Jurkat, Clone E6-1 (cell line): Measurements from ENCODE around the gene ASS1.
A peak's percentile ranks its signal among the peaks of the same experiment; 100 is the strongest.

Source experiments
- DNase-seq: peaks from one replicate; pipeline ENCODE4 v3.0.0-alpha.2; 2011; ENCODE audit warnings: low read depth, low spot score
- H3K4me3 ChIP-seq: 2 replicates; pipeline ENCODE4 v1.5.1; 2011; ENCODE audit warnings: mild to moderate bottlenecking, low read length, control low read depth, moderate library complexity

Gene ASS1

DNA sequence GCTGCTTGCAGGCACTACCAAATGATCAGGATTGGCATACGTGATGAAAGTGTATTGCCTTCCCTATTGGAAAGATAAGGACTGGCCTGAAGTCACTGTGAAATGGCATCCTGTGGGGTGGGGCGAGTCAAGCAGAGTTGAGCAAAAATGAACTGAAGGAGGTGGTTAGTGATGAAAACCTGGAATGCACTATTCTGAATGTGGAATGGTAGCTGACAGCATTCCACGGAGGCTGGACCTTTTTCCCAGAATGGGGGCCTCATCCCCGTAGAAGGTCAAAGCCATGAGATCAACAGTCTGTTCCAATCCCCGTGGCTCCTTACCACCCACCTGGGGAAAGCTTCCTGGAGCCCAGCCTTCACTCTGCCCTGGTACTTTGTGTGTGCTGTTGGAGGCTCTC lies 37.7 kb downstream of the ASS1 start:
- H3K4me3 ChIP-seq, result no peak overlapping the region
- no peak for DNase-seq

DNA sequence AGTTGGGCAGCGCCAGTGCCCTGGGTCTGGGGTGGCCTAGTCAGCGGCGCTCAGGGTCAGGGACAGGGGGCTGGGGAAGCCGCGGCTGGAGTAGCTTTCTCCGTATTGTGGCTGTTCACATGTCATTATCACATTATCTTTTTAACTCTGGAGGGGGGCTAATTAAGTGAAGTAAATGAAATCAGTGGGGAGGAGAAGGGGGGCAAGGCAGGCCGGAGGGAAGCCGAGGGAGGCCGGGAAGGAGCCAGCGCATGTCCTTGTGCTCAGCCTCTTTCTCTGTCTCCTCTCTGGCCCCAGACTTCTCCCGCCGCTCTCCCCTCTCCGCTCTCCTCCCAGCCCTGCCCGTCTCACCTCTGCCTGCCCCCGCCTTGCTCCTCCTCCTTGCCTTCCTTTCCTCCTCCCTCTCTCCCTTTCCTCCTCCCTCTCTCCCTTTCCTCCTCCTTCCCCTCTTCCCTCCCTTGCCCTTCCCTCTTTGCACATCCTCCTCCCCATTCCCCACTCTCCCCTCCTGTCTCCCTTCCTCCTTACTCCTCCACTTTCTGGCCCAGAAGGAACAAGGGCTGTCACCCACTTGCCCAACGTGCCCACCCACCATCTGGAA lies 38.7 kb downstream of the ASS1 start:
- DNase-seq, result no peak
- H3K4me3 ChIP-seq, result no peak overlapping the region

DNA sequence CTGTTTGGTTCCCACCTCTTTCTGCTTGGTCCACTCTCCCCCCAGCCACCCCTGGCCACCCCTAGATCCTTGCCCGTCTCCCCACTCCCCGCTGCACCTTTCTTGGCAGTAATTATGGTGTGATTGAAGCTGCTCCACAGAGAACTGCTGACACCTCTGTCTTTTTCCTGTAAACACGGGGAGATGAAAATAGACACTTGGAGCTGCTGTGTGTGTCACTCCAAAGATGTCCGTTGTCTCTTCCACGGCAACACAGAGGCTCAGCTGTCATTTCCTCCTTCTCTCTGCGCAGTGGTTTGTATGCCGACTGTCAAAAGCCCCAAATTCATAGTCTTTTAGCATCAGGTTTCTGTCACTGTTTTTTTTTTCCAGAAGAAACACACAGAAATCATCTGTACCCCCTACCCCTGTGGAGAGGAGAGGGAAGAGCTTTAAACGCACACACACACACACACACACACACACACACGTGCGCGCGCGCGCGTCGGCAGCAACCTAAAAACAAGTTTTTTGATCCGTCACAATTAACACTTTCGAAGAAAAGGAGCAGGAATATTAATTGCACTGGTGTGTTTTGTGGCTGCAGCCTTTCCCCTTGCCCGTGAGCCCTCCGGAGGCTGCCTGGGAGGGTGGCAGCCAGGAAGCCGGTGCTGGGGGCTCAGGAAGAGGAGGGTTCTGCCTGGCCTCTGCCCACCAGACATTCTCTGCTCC lies 39.8 kb downstream of the ASS1 start:
- no peak for DNase-seq

DNA sequence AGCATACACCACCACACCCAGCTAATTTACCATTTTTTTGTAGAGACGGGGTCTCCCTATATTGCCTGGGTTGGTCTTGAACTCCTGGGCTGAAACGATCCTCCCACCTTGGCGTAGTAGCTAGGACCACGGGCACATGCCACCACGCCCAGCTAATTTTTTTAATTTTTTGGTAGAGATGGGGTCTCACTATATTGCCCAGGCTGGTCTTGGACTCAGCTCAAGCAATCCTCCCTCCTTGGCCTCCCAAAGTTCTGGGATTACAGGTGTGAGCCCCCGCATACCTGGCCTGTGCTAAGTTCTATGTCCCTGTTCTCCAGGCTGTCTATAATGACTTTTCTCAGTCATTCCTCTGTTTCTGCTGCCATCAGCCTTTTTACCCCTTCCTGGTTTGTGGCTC lies 41.3 kb downstream of the ASS1 start:
- no peak for DNase-seq
- H3K4me3 ChIP-seq, result no peak overlapping the region

More for the DNA sequence above, 39.8 kb downstream of the ASS1 start:
- no peak overlapping the region for H3K4me3 ChIP-seq

DNA sequence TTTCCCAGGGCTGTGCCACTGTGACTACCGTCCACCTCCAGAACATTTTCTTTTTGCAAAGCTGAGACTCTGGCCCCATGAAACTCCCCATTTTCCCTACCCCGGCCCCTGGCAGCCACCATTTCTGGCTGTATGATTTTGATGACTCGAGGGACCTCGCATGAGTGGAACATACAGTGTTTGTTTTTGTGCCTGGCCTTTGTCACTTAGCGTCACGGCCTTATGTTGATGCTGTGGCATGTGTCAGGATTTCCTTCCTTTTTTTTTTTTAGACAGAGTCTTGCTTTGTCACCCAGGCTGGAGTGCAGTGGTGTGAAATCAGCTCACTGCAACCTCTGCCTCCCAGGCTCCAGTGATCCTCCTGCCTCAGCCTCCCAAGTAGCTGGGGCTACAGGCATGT lies 42.7 kb downstream of the ASS1 start:
- no peak for DNase-seq
- H3K4me3 ChIP-seq, result no peak overlapping the region

DNA sequence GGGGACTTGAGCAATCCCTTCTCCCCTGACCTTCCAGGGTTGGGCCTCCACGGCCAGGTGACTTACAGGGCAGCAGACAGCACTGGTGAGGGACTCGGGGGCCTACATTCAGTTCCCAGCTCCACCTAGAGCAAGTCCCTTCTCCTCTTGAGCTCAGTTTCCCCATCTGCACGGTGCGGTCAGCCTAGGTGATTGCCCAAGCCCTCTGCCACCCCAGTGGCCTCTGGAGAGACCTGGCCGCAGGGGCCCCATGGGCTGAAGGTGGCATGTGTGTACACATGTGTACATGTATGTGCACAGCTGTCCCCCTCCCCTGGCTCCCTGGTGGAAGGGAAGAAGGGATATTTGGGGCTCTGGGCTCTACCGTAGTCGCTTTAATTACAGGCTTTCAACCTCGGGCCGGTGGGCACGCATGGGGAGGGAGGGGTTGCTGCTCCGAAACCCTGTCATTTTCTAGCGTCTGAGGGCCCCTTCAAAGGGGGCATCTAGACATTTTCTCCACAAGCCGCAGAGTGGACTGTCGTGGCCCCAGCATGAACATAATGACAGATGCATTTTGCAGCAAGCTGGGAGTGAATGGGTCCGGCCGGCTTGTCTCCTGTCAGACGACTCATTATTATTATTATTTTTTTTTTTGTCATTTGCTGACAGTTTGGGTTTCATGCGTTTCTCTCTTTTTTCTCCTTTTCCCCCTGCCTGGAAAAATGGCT lies 44.0 kb downstream of the ASS1 start:
- no peak overlapping the region for H3K4me3 ChIP-seq
- no peak for DNase-seq

DNA sequence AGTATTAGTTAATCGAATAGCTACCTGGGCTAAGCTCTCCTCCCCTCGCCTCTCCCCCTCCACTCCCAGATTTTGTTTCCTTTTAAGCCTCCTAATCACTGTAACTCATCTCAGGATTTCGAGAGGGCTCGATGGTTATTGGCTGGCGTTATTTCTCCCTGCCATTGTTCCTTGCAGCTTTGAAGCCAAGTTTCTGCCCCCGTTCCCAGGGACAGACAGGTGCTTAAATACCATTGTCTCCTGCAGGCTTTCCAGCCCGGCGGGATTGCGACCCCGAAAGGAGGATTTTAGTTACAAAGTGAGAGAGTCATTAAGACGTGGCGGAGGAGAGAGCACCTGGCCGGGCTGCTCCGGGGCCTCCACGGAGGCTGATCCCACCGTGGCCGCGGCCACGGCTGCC lies 46.2 kb downstream of the ASS1 start:
- H3K4me3 ChIP-seq, result no peak overlapping the region
- DNase-seq, result no peak

DNA sequence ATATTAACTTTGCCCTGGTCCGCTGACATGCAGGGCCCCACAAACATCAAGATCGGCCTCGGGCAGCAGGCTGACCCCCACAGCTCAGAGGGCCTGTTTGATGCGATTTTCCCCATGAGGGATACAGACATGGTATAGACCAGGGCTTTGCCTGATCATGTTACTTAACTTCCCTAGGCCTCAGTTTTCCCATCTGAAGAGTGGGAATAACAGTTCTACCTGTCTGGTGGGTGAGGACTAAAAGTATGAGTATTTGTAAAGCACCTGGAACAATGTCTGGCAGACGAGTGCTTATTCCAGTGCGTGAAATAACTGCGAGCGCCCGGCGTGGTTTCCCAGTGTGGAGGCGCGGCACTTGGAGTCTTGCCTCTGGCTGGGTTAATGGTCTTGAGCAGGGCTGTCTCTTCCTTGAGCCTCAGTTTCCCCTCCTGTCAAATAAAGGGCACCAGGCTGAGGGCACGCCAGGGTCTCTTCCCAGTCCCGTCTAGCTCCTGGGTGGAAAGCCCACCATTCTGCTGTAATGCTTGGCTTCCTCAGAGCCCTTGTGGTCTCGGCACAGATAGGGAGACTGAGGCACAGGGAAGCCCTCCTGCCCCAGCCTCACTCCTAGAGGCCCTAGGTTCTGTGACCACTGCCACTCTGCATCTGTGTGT lies 47.2 kb downstream of the ASS1 start:
- no peak for DNase-seq

DNA sequence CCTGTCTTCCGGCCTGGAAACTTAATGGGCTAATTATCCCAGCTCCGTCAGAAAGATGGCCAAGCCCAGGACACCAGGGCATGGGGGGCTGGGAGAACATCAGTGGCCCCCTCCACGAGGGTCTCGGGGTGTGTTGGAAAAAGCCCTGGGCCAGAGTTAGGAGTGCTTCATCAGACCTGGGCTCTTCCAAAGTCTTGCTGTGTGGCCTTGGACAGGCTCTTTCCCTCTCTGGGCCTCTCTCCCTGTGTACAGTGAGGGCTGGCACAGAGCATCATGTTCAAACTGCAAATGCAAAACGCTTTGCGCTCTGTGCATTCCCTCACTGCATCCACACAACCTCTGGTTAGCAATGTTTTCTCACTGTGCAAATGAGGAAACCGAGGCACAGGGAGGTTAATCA lies 48.3 kb downstream of the ASS1 start:
- no peak for DNase-seq

More for the DNA sequence above, 47.2 kb downstream of the ASS1 start:
- H3K4me3 ChIP-seq, result no peak overlapping the region

DNA sequence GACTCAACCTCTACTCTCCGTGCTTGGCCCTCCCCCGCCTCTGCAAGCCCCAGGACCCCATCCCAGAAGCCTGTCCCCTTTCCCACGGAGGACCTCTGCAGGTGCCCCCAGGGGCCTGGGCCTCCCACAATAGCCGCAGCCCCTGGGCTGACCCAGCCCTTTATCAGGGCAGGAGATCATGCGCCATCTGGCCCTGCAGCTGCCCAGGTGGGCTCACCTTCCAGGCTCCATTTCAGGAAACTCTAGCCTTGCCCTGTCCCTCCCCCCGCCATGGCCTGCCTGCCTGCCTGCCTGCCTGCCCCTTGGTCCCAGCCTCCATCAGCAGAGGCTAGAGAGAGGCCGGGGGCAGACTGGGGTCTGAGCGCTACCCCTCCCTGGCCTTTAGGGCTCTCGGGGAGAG lies 48.7 kb downstream of the ASS1 start:
- DNase-seq, result no peak
- no peak overlapping the region for H3K4me3 ChIP-seq

More for the DNA sequence above, 48.3 kb downstream of the ASS1 start:
- H3K4me3 ChIP-seq, result no peak overlapping the region

DNA sequence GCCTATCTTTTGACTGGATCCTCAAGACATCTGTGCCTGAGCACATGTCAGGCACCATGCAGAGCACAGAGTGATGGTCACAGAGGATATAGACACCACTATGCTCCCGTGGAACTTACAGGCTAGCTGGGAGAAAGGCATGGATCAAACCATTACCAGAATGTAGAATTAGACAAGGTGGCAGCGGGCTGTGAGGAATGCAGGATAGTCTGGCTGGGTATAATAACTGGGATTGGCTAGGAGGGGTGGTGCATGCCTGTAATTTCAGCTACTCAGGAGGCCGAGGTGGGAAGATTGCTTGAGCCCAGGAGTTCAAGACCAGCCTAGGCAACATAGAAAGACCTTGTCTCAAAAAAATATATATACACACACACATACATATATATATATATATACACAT lies 50.3 kb downstream of the ASS1 start:
- H3K4me3 ChIP-seq, result no peak overlapping the region
- no peak for DNase-seq

DNA sequence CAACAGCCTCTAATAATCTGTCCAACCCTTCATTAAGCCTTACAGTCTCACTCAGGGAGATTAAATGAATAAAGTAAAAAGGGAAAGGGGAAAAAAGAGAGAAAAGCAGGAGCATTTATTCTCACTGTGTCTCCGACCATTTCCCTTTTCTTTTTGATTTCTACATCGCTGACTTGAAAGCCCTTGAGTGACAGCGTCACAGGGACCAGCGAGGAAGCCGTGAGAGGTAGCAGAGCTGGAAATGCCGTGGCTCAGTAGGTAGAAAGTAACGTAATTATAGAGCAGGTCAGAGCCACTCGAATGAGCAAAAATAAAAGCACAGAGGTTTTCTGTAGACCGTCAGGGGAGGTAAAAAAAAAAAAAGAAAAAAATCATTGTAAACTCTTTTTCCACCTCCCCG lies 52.4 kb downstream of the ASS1 start:
- DNase-seq, result no peak

DNA sequence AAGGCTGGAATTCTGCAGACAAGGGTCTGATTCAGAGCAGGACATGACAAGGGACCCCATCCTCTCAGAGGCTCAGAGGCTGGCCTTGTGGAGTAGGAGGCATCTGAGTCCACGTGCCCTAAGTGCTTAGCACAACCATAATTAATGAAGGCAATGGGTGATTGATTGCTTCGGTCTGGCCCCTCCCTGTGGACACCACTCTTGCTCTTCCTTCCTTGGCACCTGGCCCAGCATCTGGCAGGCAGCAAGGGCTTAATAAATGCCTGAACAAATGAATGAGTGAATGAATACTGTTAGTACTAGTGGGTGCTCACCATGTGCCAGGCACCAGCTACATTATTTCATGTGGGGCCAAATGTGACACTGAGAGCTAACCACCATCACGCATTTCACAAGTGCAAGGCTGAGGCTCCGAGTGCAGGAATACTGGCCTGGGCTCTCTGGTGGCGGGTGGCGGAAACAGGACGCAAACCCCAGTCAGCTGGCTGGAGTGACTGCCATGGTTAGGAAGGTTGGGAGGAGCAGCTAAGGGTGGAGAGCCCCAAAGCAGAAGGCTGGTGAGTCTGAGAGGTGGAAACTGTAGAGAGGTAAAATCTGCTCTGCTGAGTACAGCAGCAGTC lies 53.6 kb downstream of the ASS1 start:
- peak; percentile 53 for DNase-seq
- no peak overlapping the region for H3K4me3 ChIP-seq

More for the DNA sequence above, 52.4 kb downstream of the ASS1 start:
- H3K4me3 ChIP-seq, result no peak overlapping the region

DNA sequence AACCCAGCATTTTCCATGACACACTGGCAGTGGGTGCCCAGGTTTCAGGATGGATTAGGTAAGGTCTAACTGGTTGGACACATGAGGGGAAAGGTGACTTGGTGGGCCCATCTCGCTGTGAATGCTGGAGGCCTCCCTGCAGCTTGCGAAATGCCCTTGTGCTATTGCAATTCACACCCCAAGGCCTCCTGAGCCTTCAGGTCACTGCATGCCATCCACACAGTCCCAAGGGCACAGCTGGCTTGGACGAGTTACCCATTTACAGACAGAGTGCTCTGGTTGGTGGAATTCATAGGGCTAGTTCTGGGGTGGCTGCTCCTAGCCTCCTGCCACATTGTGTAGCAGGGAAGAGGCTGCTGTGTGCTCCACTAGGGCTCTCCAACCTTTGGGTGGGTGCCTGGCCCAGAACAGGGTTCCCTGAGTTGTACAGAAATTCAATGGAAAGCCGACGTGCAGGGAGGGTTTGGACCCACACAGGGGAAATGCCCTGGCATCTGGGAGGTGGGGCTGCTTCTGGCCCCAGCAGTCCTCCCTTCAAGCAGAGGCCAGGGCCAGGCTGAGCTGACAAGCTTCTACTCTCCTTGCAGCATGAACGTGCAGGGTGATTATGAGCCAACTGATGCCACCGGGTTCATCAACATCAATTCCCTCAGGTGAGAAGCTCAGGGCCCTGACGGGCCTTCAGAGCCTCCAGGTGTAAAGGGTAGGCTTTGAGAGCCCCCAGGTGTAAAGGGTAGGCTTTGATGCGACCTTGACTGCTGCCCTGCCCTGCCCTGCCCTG lies 54.3 kb downstream of the ASS1 start:
- H3K4me3 ChIP-seq, result no peak overlapping the region
- DNase-seq, result no peak

DNA sequence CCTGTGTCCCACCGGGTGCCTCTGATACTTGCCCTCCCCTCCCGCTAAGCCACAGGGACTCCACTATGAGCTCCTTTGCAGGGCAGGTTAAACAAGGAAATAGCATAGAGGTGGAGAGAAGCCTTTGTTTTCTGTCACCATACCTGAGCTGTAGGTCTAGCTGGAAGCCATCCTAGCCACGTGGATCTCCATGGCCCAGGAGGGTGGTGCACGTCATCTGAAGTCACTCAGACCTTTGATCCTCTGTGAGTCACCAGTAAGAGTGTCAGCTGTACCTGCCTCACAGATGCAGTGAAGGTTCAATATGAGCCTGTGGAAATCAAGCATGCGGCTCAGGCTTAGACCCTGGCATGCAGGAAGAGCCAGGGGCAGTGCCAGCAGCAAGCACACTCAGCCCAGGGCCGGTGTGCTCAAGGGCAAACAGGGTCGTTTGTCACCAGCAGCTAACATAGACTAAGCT lies 55.1 kb downstream of the ASS1 start:
- H3K4me3 ChIP-seq, result no peak overlapping the region
- DNase-seq, result no peak

DNA sequence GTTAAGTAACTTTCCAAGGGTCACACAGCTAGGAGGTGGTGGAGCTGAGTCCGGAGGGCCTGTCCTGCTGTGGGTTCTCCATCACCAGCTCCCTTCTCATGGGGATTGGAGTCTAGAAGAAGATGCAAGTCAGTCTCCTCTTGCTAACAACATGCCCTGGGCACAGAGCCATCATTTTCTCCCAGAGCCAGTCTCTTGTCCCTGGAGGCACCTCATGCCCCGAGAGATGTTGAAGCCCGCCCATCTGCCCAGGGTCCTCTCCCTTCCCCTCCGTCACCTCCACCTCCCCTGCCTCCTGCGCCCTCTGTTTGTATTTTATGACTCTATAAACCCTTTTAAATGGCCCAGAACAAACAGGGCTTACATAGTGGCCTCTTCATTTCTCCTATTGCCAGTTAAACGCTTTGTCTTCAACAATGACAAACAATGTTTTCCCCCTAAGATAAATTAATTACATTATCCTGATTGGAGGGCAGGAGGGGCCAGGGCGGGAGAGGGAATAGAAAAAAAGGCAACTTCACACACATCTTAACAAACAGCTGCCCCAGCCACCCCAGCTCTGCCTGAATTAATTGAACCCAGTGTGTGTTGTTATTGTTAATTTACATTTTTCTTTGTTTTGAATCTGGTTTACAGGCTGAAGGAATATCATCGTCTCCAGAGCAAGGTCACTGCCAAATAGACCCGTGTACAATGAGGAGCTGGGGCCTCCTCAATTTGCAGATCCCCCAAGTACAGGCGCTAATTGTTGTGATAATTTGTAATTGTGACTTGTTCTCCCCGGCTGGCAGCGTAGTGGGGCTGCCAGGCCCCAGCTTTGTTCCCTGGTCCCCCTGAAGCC lies 55.8 kb downstream of the ASS1 start:
- no peak overlapping the region for H3K4me3 ChIP-seq
- DNase-seq, result no peak

DNA sequence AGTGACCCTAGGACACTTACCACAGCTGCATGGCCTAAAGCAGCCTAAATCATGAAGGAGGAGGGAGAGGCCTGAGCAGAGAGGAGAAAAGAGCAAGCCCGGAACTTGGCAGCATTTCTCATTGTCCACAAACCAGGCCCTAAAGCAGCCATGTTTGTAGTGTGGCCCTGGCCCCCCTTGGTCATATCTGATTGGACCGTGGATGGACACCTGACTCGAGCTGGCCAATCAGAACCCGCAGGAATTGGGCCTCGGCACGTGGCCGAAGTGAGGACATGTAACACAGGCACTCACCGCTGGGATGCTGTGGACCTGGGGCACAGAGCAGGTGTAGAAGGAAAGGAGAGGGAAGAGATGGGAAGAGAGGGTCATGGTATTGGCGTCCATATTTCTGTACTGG lies 56.9 kb downstream of the ASS1 start:
- no peak overlapping the region for H3K4me3 ChIP-seq
- DNase-seq, result no peak

DNA sequence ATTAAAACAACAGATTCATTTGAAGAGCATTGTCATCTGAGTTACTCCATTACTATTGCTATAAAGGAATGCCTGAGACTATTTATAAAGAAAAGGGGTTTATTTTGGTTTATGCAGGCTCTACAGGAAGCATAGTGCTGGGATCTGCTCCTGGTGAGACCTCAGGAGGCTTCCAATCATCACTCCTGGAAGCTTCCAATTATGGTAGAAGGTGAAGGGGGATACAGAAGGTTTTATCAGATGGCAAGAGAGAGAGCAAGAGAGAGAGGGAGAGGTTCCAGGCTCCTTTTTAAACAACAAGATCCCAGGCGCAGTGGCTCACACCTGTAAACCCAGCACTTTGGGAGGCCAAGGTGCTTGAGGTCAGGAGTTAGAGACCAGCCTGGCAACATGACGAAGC lies 63.5 kb downstream of the ASS1 start:
- H3K4me3 ChIP-seq, result no peak overlapping the region
- no peak for DNase-seq
